Measurements from ENCODE around the gene PLXNA4.

The PLXNA4 gene

GRCh38 chr7:132571970-132572369, 4.3 kb downstream of the PLXNA4 start:
- no peak overlapping the region for H3K4me3 ChIP-seq (ENCODE audit: low read depth, low read length)
- no peak for DNase-seq (ENCODE audit: low read depth)
- TF ChIP-seq, protein P1, sequence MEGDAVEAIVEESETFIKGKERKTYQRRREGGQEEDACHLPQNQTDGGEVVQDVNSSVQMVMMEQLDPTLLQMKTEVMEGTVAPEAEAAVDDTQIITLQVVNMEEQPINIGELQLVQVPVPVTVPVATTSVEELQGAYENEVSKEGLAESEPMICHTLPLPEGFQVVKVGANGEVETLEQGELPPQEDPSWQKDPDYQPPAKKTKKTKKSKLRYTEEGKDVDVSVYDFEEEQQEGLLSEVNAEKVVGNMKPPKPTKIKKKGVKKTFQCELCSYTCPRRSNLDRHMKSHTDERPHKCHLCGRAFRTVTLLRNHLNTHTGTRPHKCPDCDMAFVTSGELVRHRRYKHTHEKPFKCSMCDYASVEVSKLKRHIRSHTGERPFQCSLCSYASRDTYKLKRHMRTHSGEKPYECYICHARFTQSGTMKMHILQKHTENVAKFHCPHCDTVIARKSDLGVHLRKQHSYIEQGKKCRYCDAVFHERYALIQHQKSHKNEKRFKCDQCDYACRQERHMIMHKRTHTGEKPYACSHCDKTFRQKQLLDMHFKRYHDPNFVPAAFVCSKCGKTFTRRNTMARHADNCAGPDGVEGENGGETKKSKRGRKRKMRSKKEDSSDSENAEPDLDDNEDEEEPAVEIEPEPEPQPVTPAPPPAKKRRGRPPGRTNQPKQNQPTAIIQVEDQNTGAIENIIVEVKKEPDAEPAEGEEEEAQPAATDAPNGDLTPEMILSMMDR (IDR thresholded peaks at IDR 0.05; ENCODE audit: low read depth, low read length) = no peak
- TF ChIP-seq POLR2A (IDR thresholded peaks at IDR 0.05; ENCODE audit: extremely low read depth, insufficient read length) (no peak), MYC (IDR thresholded peaks at IDR 0.05; ENCODE audit: low read depth, low read length) (no peak)
- TF ChIP-seq, protein P2, sequence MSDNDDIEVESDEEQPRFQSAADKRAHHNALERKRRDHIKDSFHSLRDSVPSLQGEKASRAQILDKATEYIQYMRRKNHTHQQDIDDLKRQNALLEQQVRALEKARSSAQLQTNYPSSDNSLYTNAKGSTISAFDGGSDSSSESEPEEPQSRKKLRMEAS (IDR thresholded peaks at IDR 0.05; ENCODE audit: low read depth, low read length) = no peak

DNA sequence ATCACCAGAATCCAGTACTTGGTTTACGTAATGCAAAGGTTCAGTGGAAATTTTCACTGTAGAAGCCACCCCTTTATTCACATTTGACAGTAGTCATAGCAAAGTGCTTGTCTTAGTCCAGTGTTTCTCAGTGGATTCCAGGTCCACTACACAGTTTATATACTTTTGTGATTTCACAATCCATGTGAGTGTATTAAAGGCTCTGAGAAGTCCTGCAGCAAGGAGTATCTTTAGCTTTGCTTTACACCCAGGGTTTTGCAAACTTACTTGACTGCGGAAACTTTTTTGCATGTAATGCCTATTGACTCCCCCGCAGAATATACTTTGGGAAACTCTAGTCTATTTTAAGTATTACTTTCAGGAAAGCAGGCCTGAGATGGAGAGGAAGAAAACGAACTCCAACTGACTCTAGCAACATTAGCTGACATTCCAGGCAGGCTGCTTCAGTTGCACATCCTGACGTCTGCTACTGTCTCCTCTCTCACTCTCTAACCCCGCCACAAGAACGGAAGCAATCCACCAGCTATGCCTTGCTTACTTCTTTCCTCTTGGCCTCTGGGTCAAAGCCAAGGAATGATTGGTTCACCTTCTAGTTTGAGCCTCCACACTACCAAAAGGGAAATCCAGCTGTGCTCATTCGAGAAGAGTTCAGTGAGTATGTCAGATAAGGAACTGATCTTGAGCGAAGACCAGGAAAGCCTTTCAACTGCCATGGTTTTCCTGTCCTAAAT, 6.2 kb downstream of the PLXNA4 start:
- TF ChIP-seq POLR2A (IDR thresholded peaks at IDR 0.05; ENCODE audit: extremely low read depth, insufficient read length) = no peak
- TF ChIP-seq, protein P1 (IDR thresholded peaks at IDR 0.05; ENCODE audit: low read depth, low read length) = no peak
- DNase-seq (ENCODE audit: low read depth) = no peak
- no peak overlapping the region for H3K4me3 ChIP-seq (ENCODE audit: low read depth, low read length)

DNA sequence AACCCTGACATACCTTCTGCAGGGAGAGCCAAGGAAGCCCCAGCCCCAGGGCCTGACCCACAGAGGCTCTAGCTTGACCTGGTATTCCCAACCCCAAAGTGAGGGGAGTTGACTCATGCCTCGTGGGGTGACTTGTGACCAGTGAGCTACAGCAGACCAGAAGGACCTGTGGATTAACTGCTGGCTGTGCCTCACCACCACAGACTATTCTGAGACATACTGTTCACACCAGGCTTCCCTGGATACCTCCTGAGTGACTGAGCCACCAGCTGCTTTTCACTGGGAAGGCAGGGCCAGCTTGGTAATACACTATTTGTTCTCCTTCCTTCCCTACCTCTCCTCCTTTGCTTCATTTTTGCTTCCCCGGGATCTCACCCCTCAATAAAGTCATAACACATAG, 7.3 kb downstream of the PLXNA4 start:
- DNase-seq (ENCODE audit: low read depth) = no peak
- no peak for TF ChIP-seq POLR2A (IDR thresholded peaks at IDR 0.05; ENCODE audit: extremely low read depth, insufficient read length)
- TF ChIP-seq MYC (IDR thresholded peaks at IDR 0.05; ENCODE audit: low read depth, low read length) = no peak
- TF ChIP-seq, protein P1 (IDR thresholded peaks at IDR 0.05; ENCODE audit: low read depth, low read length) = no peak
- H3K4me3 ChIP-seq (ENCODE audit: low read depth, low read length) = no peak overlapping the region

- no peak for DNase-seq (ENCODE audit: low read depth)
- no peak overlapping the region for H3K4me3 ChIP-seq (ENCODE audit: low read depth, low read length)
- no peak for TF ChIP-seq POLR2A (IDR thresholded peaks at IDR 0.05; ENCODE audit: extremely low read depth, insufficient read length)
- TF ChIP-seq, protein P2 (IDR thresholded peaks at IDR 0.05; ENCODE audit: low read depth, low read length) = no peak
- no peak for TF ChIP-seq MYC (IDR thresholded peaks at IDR 0.05; ENCODE audit: low read depth, low read length)
- TF ChIP-seq, protein P1 (IDR thresholded peaks at IDR 0.05; ENCODE audit: low read depth, low read length) = no peak
Observed at GRCh38 chr7:132565885-132566284, 10.4 kb downstream of the PLXNA4 start.

- DNase-seq (ENCODE audit: low read depth) = no peak
- no peak overlapping the region for H3K4me3 ChIP-seq (ENCODE audit: low read depth, low read length)
- no peak for TF ChIP-seq MYC (IDR thresholded peaks at IDR 0.05; ENCODE audit: low read depth, low read length)
- TF ChIP-seq, protein P1 (IDR thresholded peaks at IDR 0.05; ENCODE audit: low read depth, low read length) = no peak
- TF ChIP-seq, protein P2 (IDR thresholded peaks at IDR 0.05; ENCODE audit: low read depth, low read length) = no peak
- TF ChIP-seq POLR2A (IDR thresholded peaks at IDR 0.05; ENCODE audit: extremely low read depth, insufficient read length) = no peak
Observed at GRCh38 chr7:132565441-132565840, 10.8 kb downstream of the PLXNA4 start.

GRCh38 chr7:132564849-132565248, 11.4 kb downstream of the PLXNA4 start:
- DNase-seq (ENCODE audit: low read depth) = no peak
- no peak overlapping the region for H3K4me3 ChIP-seq (ENCODE audit: low read depth, low read length)
- TF ChIP-seq POLR2A (IDR thresholded peaks at IDR 0.05; ENCODE audit: extremely low read depth, insufficient read length) = no peak
- no peak for TF ChIP-seq MYC (IDR thresholded peaks at IDR 0.05; ENCODE audit: low read depth, low read length)
- TF ChIP-seq, protein P1 (IDR thresholded peaks at IDR 0.05; ENCODE audit: low read depth, low read length) = no peak
- TF ChIP-seq, protein P2 (IDR thresholded peaks at IDR 0.05; ENCODE audit: low read depth, low read length) = no peak
